ENCODE measurements around the gene KATNAL1.

KATNAL1 gene

GRCh38 chr13:30172593-30173302, 134.6 kb downstream of the KATNAL1 start:
- no peak for DNase-seq
- H3K27me3 ChIP-seq (ENCODE audit: insufficient read depth, low read depth, severe bottlenecking): no peaks in the 10 kb centered on the region

GRCh38 chr13:30170569-30170968, 136.8 kb downstream of the KATNAL1 start:
- DNase-seq: no peak
- no peak for TF ChIP-seq CTCF (IDR thresholded peaks at IDR 0.05; ENCODE audit: low read depth, low read length)
- Histone ChIP-seq H3K36me3 (no peaks in the 10 kb centered on the region), H3K4me3 (ENCODE audit: low read depth, low read length) (no peak overlapping the region), H3K9me3 (ENCODE audit: severe bottlenecking) (no peaks in the 10 kb centered on the region), H3K27me3 (ENCODE audit: insufficient read depth, low read depth, severe bottlenecking) (no peaks in the 10 kb centered on the region), H3K27ac (no peak overlapping the region)

More at GRCh38 chr13:30172593-30173302, 134.6 kb downstream of the KATNAL1 start:
- Histone ChIP-seq H3K36me3 (no peaks in the 10 kb centered on the region), H3K4me3 (ENCODE audit: low read depth, low read length) (no peak overlapping the region), H3K27ac (no peak overlapping the region), H3K9me3 (ENCODE audit: severe bottlenecking) (no peaks in the 10 kb centered on the region)
- no peak for TF ChIP-seq CTCF (IDR thresholded peaks at IDR 0.05; ENCODE audit: low read depth, low read length)

GRCh38 chr13:30169442-30169841, 137.9 kb downstream of the KATNAL1 start:
- Histone ChIP-seq H3K36me3 (no peaks in the 10 kb centered on the region), H3K9me3 (ENCODE audit: severe bottlenecking) (no peaks in the 10 kb centered on the region), H3K27ac (no peak overlapping the region), H3K4me3 (ENCODE audit: low read depth, low read length) (no peak overlapping the region), H3K27me3 (ENCODE audit: insufficient read depth, low read depth, severe bottlenecking) (no peaks in the 10 kb centered on the region)
- no peak for TF ChIP-seq CTCF (IDR thresholded peaks at IDR 0.05; ENCODE audit: low read depth, low read length)
- DNase-seq: no peak

- H3K27ac ChIP-seq: no peak overlapping the region
- no peak for DNase-seq
These were observed 141.6 kb downstream of the KATNAL1 start for GRCh38 chr13:30165796-30166195.

GRCh38 chr13:30165071-30165470, 142.3 kb downstream of the KATNAL1 start:
- no peak for TF ChIP-seq CTCF (IDR thresholded peaks at IDR 0.05; ENCODE audit: low read depth, low read length)
- Histone ChIP-seq H3K4me3 (ENCODE audit: low read depth, low read length) (no peak overlapping the region), H3K9me3 (ENCODE audit: severe bottlenecking) (no peaks in the 10 kb centered on the region), H3K36me3 (no peaks in the 10 kb centered on the region), H3K27me3 (ENCODE audit: insufficient read depth, low read depth, severe bottlenecking) (no peaks in the 10 kb centered on the region), H3K27ac (no peak overlapping the region)
- DNase-seq: no peak

More at GRCh38 chr13:30165796-30166195, 141.6 kb downstream of the KATNAL1 start:
- no peaks in the 10 kb centered on the region for H3K27me3 ChIP-seq (ENCODE audit: insufficient read depth, low read depth, severe bottlenecking)
- no peaks in the 10 kb centered on the region for H3K9me3 ChIP-seq (ENCODE audit: severe bottlenecking)
- no peaks in the 10 kb centered on the region for H3K36me3 ChIP-seq
- TF ChIP-seq CTCF (IDR thresholded peaks at IDR 0.05; ENCODE audit: low read depth, low read length): no peak
- no peak overlapping the region for H3K4me3 ChIP-seq (ENCODE audit: low read depth, low read length)

- H3K9me3 ChIP-seq (ENCODE audit: severe bottlenecking): no peaks in the 10 kb centered on the region
- no peaks in the 10 kb centered on the region for H3K36me3 ChIP-seq
- TF ChIP-seq CTCF (IDR thresholded peaks at IDR 0.05; ENCODE audit: low read depth, low read length): no peak
- H3K4me3 ChIP-seq (ENCODE audit: low read depth, low read length): no peak overlapping the region
- peak; percentile 63 for DNase-seq
- no peaks in the 10 kb centered on the region for H3K27me3 ChIP-seq (ENCODE audit: insufficient read depth, low read depth, severe bottlenecking)
- no peak overlapping the region for H3K27ac ChIP-seq
These were observed 143.2 kb downstream of the KATNAL1 start for GRCh38 chr13:30164146-30164545.
